Activated CD8-positive, alpha-beta memory T cell treated with anti-CD3 and anti-CD28 coated beads, Interleukin-2, amount 50 U/mL, for 1 hour (primary cell): ENCODE measurements around the gene TATDN2.

Source experiments
- DNase-seq: peaks from one replicate; pipeline ENCODE4 v3.0.0-alpha.2; 2020; ENCODE audit errors: extremely low read depth

Gene TATDN2

GRCh38 chr3:10317311-10317960 is 69.2 kb downstream of the TATDN2 start:
- no peak for DNase-seq

- DNase-seq = no peak
These were observed 69.7 kb downstream of the TATDN2 start for GRCh38 chr3:10317961-10318350.

GRCh38 chr3:10319251-10319650 is 71.0 kb downstream of the TATDN2 start:
- DNase-seq = no peak

GRCh38 chr3:10319804-10320203 is 71.5 kb downstream of the TATDN2 start:
- DNase-seq = no peak

- DNase-seq = no peak
These were observed 72.0 kb downstream of the TATDN2 start for GRCh38 chr3:10320320-10320677.

GRCh38 chr3:10321630-10322351 is 73.5 kb downstream of the TATDN2 start:
- no peak for DNase-seq

GRCh38 chr3:10322352-10322710 is 74.1 kb downstream of the TATDN2 start:
- DNase-seq = no peak

GRCh38 chr3:10327592-10327991 is 79.3 kb downstream of the TATDN2 start:
- DNase-seq = no peak

- no peak for DNase-seq
These were observed 80.3 kb downstream of the TATDN2 start for GRCh38 chr3:10328460-10329071.

- no peak for DNase-seq
These were observed 81.3 kb downstream of the TATDN2 start for GRCh38 chr3:10329495-10330015.

GRCh38 chr3:10330319-10330718 is 82.1 kb downstream of the TATDN2 start:
- no peak for DNase-seq
